DND-41 (cell line): ENCODE results near the gene ZNF431.

Source experiments
- ATAC-seq: fragments of 200-7000 bp; cut with Tn5 transposase; 3 replicates; pipeline ENCODE4 v1.9.1; 2021; ENCODE audit warnings: low read depth; ENCODE audit not compliant: insufficient read depth
- DNase-seq: peaks from one replicate; pipeline ENCODE4 v3.0.0-alpha.2; 2020
- H2AFZ ChIP-seq: 2 replicates; pipeline ENCODE4 v1.6.0; 2012; ENCODE audit warnings: low read depth, low read length
- H3K27ac ChIP-seq: 2 replicates; pipeline ENCODE4 v1.5.1; 2012; ENCODE audit warnings: low read length, inconsistent platforms
- H3K27me3 ChIP-seq: fragments of 200-600 bp; sonication (generic); 2 replicates; pipeline ENCODE4 v1.6.0; 2012; ENCODE audit warnings: low read length, mild to moderate bottlenecking, inconsistent platforms; ENCODE audit not compliant: insufficient read depth, poor library complexity
- H3K36me3 ChIP-seq: 2 replicates; pipeline ENCODE4 v1.5.1; 2012; ENCODE audit warnings: low read length, inconsistent platforms; ENCODE audit not compliant: insufficient read depth
- H3K4me1 ChIP-seq: 2 replicates; pipeline ENCODE4 v1.5.1; 2012; ENCODE audit warnings: mild to moderate bottlenecking, low read length; ENCODE audit not compliant: insufficient read depth
- H3K4me2 ChIP-seq: 2 replicates; pipeline ENCODE4 v1.6.0; 2012; ENCODE audit warnings: mild to moderate bottlenecking, moderate library complexity, low read length, inconsistent platforms; ENCODE audit not compliant: insufficient read depth
- H3K4me3 ChIP-seq, 2 experiments: fragments of 200-600 bp in 1 of 2; shearing (Covaris generic) in 1 of 2; 2 replicates each; pipeline ENCODE4 v1.5.1; 2012 to 2016; ENCODE audit warnings: inconsistent platforms in 2 of 2, low read length in 2 of 2, mild to moderate bottlenecking in 2 of 2, low read depth in 1 of 2, moderate library complexity in 1 of 2
- H3K79me2 ChIP-seq: 2 replicates; pipeline ENCODE4 v1.6.0; 2012; ENCODE audit warnings: low read length, inconsistent platforms; ENCODE audit not compliant: insufficient read depth
- H3K9ac ChIP-seq: 2 replicates; pipeline ENCODE4 v1.6.0; 2012; ENCODE audit warnings: low read depth, mild to moderate bottlenecking, inconsistent platforms, low read length, moderate library complexity
- H3K9me3 ChIP-seq: 2 replicates; pipeline ENCODE4 v1.5.1; 2012; ENCODE audit warnings: low read length, moderate library complexity, mild to moderate bottlenecking, inconsistent platforms; ENCODE audit not compliant: insufficient read depth, severe bottlenecking
- H4K20me1 ChIP-seq: 2 replicates; pipeline ENCODE4 v1.6.0; 2012; ENCODE audit warnings: low read length; ENCODE audit not compliant: insufficient read depth
- EZH2 ChIP-seq: IDR thresholded peaks from 3 replicates; pipeline ENCODE4 v1.6.1; 2012; ENCODE audit warnings: borderline replicate concordance, low read depth, mild to moderate bottlenecking, moderate library complexity, low read length, inconsistent platforms; ENCODE audit not compliant: severe bottlenecking
- TF ChIP-seq, protein P1 (sequence below): IDR thresholded peaks from 2 replicates; pipeline ENCODE4 v1.5.1; 2012; ENCODE audit warnings: borderline replicate concordance, low read length, moderate library complexity, mild to moderate bottlenecking; ENCODE audit not compliant: poor library complexity, severe bottlenecking; ENCODE audit errors: extremely low read depth

ZNF431 gene

DNA sequence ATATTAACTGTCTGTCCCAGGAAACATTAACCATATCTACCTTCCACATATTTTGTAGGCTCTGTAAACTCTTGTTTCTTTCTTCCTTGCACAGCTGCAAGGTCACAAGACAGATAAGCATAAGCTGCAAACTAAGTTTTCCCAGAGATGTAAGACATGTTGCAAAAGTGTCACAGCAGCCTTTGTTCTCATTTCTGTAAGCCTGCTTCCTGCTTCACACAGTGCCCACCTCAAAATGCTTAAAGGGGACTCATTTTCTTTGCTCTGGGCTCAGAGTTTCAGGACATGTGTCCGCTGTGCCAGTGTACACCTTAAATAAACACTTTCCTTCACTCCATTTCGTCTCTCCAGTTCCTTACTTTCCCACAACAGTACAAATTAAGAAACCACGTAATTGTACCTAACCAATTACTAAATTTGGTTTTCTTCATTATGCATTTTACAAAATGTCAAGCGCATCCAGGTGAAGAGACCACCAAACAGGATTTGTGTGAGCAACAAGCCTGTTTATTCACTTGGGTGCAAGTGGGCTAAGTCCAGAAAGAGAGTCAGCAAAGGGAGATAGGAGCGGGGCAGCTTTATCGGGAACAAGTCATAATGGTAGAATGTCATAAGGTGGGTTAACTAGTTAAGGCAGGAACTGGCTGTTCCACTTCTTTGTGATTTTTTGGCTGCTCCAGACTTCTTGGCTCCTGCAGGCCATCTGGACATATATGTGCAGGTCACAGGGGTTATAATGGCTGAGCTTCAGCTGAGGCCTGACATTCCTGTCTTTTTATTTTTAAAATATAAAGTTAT is 12.7 kb upstream of the ZNF431 start:
- Histone ChIP-seq H2AFZ (peak overlapping the region; percentile 50; the same call in 1 of the 2 replicates), H3K27me3 (no peaks in the 10 kb centered on the region), H3K27ac (no peak overlapping the region), H3K4me1 (peaks cover 6% of the 10 kb centered on the region; the same call in 1 of the 2 replicates), H3K79me2 (no peaks in the 10 kb centered on the region), H3K4me3 (no peak overlapping the region), H3K4me2 (no peak overlapping the region), H3K9ac (no peak overlapping the region), H3K9me3 (no peaks in the 10 kb centered on the region), H3K36me3 (no peaks in the 10 kb centered on the region), H4K20me1 (no peaks in the 10 kb centered on the region)
- DNase-seq = no peak
- peak; percentile 37; the same call in 1 of the 3 replicates for ATAC-seq
- TF ChIP-seq, protein P1, sequence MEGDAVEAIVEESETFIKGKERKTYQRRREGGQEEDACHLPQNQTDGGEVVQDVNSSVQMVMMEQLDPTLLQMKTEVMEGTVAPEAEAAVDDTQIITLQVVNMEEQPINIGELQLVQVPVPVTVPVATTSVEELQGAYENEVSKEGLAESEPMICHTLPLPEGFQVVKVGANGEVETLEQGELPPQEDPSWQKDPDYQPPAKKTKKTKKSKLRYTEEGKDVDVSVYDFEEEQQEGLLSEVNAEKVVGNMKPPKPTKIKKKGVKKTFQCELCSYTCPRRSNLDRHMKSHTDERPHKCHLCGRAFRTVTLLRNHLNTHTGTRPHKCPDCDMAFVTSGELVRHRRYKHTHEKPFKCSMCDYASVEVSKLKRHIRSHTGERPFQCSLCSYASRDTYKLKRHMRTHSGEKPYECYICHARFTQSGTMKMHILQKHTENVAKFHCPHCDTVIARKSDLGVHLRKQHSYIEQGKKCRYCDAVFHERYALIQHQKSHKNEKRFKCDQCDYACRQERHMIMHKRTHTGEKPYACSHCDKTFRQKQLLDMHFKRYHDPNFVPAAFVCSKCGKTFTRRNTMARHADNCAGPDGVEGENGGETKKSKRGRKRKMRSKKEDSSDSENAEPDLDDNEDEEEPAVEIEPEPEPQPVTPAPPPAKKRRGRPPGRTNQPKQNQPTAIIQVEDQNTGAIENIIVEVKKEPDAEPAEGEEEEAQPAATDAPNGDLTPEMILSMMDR = no peak
- no peak for TF ChIP-seq EZH2

DNA sequence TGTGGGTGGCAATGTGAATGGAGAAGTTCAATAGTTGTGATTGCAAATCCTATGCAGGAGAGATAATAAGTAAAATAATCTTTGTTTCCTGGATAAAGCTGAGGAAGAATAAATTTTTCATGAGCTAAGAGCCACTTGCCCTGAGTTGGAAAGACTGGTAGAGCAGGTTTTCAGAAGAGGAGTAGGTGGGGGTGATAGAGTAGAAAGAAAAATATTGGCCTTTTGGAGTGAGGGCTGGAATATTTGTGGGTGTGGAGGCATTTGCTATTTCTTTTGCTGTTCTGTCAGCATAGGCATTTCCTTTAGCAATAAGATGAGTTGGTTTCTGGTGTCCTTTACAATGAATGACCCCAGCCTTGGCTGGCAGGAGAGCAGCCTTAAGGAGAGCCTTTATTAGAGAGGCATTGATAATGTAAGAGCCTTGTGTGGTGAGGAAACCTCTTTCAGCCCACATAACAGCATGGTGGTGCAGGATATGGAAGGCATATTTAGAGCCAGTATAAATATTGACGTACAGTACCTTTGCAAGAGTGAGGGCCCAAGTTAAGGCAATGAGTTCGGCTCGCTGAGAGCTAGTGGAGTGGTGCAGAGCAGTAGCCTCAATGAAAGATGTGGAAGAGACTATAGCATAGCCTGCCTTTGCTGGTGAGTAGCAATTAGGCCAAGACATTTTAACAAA is 11.6 kb upstream of the ZNF431 start:
- Histone ChIP-seq H3K79me2 (no peaks in the 10 kb centered on the region), H4K20me1 (no peaks in the 10 kb centered on the region), H3K27me3 (no peaks in the 10 kb centered on the region), H2AFZ (no peak overlapping the region), H3K4me1 (peaks cover 6% of the 10 kb centered on the region; the same call in 1 of the 2 replicates), H3K9me3 (no peaks in the 10 kb centered on the region), H3K9ac (no peak overlapping the region), H3K36me3 (no peaks in the 10 kb centered on the region), H3K27ac (no peak overlapping the region), H3K4me2 (no peak overlapping the region), H3K4me3 (no peak overlapping the region)
- ATAC-seq (no peak), DNase-seq (no peak)
- no peak for TF ChIP-seq EZH2
- TF ChIP-seq, protein P1 = no peak

DNA sequence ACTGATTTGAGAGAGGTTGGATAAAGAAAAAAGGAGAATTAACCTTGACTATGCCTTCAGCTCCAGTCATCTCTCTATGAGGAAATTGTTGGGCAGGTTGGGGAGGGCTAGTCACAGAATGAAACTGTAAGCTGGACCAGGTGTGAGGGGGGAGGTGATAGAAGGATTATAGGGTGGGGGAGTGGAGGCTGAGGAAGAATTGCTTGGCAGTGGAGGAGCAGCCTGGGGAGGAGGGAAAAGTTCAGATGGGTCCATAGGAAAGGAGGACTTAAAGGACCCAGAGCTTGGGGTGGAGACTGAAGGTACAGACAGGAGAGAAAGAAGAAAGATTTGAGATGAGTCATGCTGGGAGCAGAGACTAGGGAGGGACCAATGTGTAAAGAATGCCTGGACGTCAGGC is 8.2 kb upstream of the ZNF431 start:
- no peaks in the 10 kb centered on the region for H4K20me1 ChIP-seq
- H3K9me3 ChIP-seq = no peaks in the 10 kb centered on the region
- TF ChIP-seq, protein P1 = no peak
- no peak for TF ChIP-seq EZH2
- H3K9ac ChIP-seq = no peak overlapping the region
- H3K79me2 ChIP-seq = no peaks in the 10 kb centered on the region
- no peak overlapping the region for H2AFZ ChIP-seq
- H3K27me3 ChIP-seq = no peaks in the 10 kb centered on the region
- no peak for DNase-seq
- ATAC-seq = no peak
- peaks cover 6% of the 10 kb centered on the region; the same call in 1 of the 2 replicates for H3K4me1 ChIP-seq
- H3K36me3 ChIP-seq = no peaks in the 10 kb centered on the region
- H3K4me3 ChIP-seq = no peak overlapping the region
- no peak overlapping the region for H3K27ac ChIP-seq
- H3K4me2 ChIP-seq = no peak overlapping the region
